ENCODE results near the gene KCNE1.

KCNE1 gene

DNA sequence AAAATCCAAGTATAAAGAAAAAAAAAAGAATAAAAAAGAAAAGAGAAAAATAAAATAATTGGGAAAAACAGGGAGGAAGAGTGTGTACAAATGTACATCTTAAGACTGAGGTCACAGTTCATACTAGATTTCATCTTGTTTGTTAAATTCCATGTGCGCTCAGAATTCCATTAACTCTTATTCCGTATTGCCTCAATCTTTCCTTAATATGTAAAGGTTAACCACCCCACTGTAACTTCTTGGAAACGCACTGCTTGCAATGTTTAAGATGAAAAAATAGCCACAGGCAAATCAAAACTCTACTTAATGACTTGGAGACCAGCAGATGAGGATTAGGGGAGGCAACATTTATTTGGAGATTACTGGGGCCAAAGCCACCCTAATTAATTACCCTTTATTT, 23.9 kb upstream of the KCNE1 start:
- no peak for DNase-seq (ENCODE audit: low read depth in 3 of 3)

DNA sequence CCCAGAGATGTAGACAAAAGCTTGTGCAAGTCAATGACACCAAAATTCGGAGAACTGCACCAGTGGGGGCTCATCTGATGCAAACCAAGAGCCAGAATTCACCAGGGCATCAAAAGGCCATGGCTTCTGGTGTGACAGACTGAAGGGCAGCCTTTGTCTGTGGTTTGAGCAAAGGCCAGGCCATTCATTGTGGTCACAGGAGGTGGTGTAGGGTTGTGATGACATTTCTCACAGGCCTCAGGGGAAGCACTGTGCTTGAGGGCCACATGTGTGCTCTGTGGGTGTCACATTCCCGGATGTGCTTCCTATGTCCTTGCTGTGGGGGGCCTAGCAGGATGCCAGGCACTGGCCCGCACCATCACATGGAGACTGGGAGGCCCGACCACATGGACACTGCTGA, 22.5 kb upstream of the KCNE1 start:
- no peak for DNase-seq (ENCODE audit: low read depth in 3 of 3)

DNA sequence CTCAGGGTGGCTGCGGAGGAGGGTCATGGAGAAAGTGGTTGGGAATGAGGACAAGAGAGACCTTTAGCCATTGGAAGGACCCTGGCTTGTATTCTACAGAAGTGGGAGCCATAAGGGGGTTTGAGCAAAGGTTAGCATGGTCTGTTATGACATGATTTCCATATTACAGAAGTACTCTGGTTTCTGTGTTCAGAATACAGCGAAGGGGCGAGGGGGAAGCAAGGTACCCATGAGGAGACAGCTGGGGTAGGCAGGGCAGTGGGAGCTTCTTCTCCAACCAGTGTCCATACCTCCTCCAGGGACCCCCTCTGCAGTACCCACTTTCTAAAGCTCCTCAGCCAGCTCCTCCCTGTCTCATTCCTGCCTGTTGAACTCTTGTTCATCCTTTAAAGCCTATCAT, 21.9 kb upstream of the KCNE1 start:
- no peak for DNase-seq (ENCODE audit: low read depth in 3 of 3)

DNA sequence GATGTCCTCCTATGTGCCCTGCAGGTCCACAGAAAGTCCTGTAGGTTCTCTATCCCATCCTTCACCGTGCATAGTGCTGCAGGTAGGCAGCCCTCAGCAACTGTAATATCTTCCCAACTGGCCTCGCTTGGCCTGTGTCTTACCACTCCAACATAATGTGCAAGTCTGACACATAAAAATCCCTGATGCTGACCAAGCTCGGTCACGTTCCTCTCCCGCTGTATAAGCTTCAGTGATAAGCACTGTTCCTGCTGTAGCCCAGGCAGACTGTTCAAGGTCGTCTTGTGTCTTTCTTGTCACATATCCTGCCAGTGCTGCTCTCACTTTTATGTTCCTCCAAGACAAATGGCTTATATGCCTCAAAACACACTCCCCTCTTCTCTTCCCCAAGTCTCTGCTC, 19.4 kb upstream of the KCNE1 start:
- DNase-seq (ENCODE audit: low read depth in 3 of 3) = no peak

DNA sequence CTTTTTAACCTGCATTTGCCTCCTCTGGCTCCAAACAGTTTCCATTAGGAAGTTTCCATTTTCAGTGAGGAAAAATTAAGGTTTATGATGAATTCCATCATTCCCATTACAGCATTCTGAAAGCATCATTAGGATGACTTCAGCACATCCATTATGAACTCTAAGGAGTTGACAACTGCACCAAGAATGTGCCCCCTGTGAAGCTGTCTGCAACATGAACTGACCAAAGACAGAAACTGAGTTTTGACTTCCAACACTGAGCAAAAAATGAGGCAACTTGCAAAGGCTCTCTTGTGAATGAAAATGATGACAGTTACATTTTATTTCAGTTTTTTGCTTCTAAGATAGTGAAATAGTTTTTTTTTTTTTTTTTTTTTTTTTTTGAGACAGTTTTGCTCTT, 18.3 kb upstream of the KCNE1 start:
- DNase-seq (ENCODE audit: low read depth in 3 of 3) = no peak

DNA sequence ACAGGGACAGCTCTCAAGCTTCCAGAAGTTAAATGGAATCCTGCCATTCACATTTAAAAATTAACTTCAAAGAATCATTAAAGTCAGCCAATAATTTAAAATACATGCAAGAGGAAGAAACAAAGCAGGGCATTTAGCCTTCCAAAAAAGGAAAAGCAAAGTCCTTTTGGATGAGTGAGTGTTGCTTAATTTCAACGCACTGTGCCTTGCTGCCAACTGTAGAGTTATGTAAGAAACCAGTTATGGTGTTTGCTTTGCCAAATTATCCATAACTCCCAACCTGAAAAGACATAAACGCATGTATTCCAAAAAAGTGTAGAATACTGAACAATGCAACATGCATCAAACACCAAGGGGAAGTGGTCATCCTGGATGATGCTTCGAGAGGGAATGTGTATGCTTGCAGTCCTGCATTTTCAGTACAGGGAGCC, 16.1 kb upstream of the KCNE1 start:
- DNase-seq (ENCODE audit: low read depth in 3 of 3) = no peak

DNA sequence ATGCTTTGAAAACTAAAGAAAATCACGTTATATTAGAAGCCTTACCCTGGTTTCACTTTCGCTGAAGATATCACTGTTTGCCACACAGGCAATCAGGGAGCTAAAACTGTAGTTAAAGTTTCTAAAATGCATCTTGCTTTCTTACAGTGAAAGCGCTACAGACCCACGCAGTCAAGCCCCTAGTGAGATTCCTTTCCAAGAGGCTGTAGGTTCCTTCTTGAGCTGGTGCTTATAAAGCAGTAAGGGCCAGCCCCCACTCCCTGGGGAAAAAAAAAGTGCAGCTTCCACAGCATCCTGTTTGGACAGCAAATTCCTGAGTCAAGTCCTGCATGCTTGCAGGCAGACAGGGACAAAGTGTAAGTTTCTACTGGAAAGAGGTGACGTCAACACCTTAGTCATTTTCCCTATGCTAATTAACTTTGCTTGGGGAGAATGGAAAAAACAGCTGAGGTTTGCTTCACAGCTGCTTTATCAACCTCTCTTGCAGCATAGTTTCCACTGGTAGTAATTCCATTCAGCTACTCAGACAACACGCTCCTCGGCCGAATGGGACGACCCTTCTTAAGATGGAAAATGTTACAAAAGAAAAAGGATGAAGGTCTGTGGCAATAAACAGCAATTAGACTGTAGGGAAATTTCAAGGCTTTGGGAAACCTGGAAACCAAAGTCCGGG, 14.7 kb upstream of the KCNE1 start:
- peak; percentile 9 to 26 (median 25) for DNase-seq (ENCODE audit: low read depth in 3 of 3)

DNA sequence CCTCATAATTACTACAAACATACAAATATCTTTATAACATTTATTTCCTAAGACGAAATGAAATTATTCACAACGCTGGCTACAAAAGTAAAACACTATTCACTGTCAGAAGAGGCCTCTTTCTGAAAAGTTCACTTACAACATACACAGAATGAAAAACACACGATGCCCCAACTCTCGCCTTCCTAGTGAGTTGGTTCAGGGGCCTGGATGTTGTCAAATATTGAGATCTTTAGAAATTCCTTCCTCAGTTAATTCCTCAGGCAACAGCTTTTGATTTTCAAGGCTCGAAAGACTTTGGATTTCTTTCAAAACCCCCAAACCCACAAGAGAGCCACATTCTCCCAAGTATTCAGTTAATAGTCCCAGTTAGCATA, 14.2 kb upstream of the KCNE1 start:
- DNase-seq (ENCODE audit: low read depth in 3 of 3) = no peak

DNA sequence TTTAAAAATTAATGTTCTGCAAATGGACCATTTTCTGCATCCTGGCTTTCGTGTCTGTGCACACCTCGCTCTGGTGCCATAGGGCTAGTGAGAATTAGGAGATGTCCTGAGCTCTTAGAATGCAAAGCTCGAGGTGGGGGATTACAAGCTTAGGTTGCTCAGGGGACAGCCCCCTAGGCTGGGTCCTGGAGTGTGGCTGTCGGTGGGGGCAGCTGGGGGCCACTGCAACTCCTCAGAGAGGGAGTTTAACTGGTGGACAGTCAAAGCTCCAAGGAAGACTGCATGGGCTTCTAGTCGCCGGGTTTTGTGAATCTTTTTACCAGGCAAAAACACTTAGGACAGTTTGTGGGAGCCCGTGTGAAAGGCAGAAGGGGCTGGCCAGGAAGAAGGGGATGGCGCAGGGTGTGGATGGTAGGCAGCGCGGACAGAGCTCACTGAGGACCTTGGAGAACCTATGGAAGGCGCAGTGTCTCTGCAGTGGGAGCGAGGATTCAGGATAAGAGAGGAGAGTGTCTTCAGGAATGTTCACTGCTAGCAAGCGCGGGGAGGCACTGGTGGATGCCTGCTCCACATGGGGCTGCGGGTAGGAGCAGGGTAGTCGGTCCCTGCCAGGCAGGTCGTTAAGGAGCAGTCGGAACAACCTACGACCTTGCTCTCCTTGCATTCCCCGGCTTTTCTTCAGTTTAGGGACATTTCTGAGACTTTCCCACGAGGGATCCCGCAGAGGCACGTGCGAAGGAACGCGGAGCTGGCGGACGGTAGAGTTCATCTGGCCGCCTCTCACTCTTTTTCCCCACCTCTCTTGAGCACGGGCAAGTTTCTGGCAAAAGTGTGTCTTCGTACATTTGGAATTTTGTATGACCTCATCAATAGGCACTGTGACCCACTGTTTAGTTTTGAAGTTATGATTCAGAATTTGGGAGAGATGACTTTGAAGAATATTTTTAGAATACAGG, 12.9 kb upstream of the KCNE1 start:
- no peak for DNase-seq (ENCODE audit: low read depth in 3 of 3)

DNA sequence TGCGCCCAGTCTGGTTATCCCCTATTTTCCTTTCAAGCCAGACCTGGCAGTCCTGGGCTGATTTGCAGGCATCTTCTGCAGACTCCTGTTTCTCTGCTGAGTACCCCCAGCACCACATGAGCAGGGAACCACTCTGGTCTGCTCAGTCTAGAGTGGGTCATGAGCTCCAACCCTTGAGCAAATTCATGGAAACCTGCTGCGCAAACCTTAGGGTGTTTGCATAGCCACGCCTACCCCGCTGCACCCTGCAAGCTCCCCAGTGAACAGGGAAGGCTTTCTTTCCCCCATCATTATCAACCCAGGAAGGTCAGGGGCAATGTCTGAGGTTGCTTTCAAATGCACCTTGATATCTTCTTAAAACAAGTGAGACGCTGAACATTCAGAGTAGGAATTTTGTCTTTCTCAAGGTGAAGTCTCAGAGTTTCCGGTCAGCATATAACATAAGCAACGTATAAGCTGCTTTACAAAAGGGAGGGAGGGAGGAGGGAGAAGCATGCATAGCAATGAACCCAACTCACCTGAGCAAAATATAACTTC, 11.1 kb upstream of the KCNE1 start:
- no peak for DNase-seq (ENCODE audit: low read depth in 3 of 3)

DNA sequence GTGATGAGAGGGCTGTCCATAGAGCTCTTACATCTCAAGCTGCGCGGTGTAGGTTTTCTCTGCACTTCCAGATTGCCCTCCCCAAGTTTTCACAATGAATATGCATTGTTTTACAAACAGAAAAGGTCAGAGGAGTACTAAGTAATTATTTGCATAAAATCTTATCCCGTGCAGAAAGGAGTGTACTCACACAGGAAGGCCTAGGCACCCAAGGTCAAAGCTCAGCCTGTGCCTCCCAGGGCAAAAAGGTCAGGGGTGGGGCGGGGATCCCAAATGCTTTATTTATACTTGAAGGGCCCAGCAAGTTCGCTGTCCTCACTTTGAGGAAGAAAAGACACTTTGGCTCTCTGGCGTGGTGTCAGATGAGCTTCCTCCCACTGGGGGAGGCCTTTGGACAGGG, 10.3 kb upstream of the KCNE1 start:
- no peak for DNase-seq (ENCODE audit: low read depth in 3 of 3)

DNA sequence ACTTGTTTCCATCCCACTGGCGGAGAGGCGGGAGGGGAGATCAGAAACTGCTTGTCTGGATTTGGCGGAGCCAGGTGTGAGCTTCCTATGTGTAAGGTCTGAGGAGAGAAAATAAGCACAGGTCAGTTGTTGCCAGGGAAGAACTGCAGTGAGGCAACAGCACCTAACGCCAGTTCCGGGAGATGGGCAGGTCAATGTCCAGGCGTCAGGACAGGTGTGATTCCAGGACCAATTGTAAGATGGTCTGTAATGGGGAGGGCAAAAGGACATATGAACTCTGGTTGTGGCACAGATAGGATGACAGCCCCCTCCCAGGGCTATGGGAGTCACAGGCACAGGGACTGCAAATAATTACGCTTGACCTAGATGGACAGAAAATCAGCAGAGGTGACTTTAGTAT, 9.6 kb upstream of the KCNE1 start:
- no peak for DNase-seq (ENCODE audit: low read depth in 3 of 3)

DNA sequence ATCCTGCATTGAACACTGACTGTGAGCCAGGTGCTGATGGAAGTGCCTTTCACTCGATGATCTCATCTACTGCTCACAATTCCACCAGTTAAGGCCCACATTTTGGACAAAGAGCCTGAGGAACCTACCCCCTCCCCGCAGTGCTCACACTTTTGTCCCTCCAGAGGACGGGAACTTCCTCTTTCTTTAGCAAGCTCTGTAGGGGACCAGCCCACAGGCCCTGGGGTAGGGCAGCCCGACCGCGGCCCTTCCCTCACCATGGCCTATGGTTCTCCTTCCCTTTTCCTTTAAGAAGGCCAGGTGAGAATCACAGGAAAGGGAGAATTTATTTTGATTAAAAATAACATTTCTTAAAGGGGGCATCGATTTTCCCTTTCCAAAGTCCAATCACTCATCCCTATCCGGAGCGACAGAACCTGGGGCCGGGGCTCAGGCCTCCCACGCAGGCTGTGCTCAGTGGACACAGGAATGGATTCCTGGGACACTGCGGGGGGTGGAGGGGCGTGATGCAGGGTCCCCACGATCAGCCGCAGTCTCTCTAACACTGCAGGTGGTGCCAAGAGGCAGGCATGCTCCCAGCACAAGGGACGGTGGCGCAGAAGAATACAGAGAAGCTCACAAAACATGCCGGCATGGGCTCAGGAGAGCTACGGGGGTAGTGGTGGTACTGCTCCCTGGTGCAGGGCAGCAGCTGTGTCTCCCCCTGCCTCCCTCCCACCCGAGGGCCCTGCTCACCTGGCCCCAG, 8.9 kb upstream of the KCNE1 start:
- no peak for DNase-seq (ENCODE audit: low read depth in 3 of 3)

DNA sequence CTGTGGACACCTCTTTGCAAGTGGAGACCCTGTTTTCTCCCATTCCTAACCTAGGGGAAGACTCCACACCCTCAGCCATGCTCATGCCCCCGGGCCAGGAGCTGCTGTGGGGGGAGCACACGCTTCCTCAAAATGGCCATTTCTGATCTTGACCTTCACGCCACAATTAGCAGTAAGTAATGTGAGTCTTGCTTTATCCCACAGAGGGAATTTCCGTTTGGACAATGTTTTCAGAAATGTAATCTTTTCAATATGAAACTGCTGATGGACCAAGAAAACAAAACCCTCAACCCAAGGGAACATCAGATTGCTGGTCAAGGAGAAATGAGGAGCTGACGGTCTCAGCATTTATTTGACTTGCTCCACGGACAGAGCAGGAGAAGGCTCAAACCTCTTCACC, 8.3 kb upstream of the KCNE1 start:
- DNase-seq (ENCODE audit: low read depth in 3 of 3) = no peak

DNA sequence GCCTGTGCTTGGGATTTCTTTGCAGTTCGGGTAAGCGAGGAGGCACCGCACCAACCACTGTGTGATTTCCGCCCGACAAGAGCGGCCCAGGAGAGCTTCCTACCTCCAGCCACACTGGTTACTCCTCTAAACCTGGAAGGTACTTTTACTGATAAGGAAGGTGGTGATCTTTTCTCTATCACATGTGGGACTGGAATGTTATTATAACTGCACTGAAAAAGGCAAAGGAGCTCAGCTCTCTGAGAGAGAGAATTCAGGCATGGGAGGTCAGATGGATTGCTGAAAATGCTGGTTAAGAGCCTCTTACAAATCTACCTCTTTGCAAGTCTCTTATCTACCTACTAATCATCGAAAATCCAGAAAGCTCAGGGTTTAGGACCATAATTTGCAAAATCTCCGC, 7.7 kb upstream of the KCNE1 start:
- DNase-seq (ENCODE audit: low read depth in 3 of 3) = no peak

DNA sequence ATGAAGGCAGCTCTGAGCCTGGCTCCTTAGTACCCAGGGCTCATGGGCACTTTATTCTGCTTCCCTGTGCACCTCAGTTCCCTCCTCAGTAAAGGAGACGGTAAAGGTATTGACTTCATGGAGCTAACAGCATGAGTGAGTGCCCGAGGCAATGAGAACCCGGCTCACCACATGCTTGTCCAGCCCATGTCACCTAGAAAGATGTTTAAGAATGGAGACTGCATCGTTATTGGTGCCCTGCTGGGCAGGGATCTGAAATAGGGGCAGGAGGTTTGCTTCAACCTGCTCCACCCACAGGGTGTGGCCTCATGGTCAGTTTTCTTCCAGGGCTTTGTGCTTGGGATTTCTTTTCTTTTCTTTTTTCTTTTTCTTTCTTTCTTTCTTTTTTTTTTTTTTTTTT, 7.0 kb upstream of the KCNE1 start:
- no peak for DNase-seq (ENCODE audit: low read depth in 3 of 3)

DNA sequence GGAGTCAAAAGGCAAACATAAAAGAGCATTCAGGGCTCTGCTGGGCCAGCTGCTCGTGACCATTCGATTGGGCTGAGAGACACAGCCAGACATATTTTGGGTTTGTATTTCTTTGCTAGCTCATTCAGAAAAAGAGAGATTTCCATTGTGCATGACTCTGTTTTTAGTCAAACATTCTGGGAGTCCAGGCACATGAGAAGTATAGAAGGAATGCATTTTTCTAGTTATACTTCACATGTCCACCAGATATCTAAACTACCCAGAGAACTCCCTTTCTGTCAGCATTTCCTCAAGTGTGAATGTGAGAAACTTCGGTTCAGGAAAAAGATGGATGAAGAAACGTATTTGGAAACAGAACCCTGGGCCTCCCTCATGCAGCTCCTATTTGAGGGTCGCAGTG, 6.3 kb upstream of the KCNE1 start:
- DNase-seq (ENCODE audit: low read depth in 3 of 3) = no peak

DNA sequence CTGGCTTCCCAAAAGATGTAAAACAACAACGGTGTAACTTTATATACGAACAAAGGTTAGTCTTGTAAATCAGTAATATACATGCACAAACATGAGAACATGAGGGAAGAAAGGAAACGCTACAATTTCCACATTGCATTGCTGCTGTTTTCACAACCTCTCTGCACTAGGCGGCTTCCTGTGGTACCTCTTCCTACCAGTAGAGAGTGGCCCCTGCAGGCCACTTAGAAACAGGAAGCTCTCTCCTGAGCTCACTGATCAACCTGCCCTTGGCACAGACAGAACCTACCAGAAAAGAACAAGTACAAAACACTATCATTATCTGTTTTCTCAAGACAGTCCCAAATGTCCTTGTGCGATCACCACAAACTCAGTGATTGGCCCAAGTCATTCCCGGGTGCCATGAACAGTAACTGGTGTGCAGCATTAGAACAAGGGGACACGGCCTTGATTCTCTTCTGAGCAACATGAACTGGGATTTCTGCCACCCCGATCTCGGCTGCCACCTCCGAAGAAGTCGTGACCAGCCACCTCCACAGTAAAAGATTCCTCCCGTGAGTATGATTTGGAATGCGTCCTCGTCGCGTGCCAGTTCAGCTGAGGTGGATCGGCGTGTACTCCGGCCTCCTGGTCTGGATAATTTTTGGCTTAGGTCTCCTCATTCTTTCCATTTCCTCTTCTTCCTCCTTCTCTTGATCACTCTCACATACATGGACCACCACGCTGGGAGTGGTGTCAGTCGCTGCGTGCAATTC, 5.7 kb upstream of the KCNE1 start:
- no peak for DNase-seq (ENCODE audit: low read depth in 3 of 3)

DNA sequence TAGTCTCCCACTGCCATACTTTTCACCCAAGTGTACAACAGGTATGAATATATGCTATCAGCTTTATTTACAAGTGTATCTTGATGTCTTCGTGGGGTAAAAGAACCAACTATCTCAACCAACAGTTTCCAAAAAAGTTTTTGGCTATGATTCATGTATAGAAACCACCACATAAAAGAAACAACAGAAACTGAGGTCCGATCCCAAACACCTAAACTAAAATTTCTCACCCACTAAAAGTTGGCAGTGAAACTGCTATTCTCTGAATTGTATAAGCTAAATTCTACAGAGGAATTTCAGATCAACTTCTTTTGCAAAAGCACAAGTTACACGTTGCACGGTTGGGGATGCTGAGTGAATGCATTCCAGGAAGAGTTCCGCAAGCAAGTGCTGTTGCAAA, 5.0 kb upstream of the KCNE1 start:
- DNase-seq (ENCODE audit: low read depth in 3 of 3) = no peak

DNA sequence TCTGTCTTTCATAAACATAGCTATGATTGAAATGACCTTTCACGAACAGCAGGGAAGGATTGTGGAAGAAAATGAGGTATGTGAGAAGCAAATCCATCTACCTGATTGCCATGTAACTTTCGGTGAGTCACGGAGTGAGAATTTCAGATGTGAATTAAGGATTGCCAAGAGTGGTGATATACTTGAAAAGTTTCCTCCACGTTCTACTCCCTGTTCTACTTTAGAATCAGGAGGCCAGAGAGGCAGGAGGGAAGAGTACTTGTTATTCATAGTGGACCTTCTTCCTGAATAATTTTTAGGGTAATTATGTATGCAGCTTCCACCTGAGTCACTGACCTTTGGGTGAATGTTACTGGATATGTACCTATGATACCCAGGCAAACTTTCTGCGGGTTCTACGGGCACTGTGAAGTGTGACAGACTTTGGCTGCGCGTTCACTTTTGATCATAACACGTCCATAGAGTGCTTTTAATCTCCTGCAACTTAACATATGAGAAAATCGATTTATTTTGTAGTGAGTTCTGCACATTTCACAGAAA, 2.6 kb upstream of the KCNE1 start:
- DNase-seq (ENCODE audit: low read depth in 3 of 3) = no peak

DNA sequence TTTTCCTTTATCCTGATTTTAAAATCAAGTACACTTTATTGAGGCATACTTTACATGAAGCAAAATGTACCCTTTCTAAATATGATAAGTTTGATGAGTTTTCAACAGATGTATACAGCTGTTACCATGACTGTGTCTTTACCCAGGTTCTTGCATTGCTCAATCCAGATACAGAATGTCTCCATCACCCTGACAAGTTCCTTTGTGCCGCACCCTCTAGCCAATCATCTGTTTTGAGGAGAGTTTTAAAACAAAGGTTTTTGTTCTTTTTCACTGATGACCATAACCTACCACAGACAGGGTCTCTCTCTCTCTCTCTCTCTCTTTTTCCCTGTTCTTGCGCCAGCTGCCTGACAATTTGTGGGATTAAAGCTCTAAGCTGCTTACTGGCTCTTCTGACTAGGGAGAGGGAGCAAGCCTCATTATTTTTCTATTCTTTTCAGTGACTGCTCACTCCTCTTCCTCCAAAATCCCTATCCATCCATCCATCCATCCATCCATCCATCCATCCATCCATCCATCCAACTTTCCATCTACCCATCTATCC, 1.2 kb upstream of the KCNE1 start:
- DNase-seq (ENCODE audit: low read depth in 3 of 3) = no peak

All from stimulated activated CD4-positive, alpha-beta T cell treated with anti-CD3 and anti-CD28 coated beads, TNF-alpha, amount 100 ng/mL, for 4 hours (primary cell).